IPS DF 4.7 (cell line): ENCODE data around the gene ACVR1.
"Not testable (repeated sequence)": the region's sequence is repeated elsewhere in the genome, so short reads cannot be mapped to it uniquely, and the experiment has no call there.

Experiments
- DNase-seq: peaks from one replicate; pipeline ENCODE4 v3.0.0-alpha.2; 2013; ENCODE audit warnings: low spot score; ENCODE audit errors: extremely low read depth

Gene ACVR1

DNA sequence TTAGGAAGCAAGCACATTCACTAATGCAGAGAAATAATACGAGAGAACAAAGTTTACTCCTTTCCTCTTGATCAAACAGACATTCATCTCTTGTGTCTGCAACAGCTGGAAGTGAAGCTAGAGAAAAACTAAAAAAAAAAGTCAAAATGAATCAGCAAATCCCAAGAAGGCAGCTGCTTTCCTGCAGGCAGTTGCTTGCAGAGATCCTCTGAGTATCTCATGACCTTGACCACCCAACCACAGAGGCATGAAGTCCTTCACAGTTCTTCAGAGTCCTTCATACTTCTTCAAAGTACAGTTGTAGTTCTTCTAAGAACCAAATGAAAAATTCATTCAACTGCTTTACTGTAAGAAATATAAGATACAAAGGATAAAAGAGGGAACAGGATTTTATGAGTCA is 150.3 kb downstream of the ACVR1 start:
- no peak for DNase-seq

DNA sequence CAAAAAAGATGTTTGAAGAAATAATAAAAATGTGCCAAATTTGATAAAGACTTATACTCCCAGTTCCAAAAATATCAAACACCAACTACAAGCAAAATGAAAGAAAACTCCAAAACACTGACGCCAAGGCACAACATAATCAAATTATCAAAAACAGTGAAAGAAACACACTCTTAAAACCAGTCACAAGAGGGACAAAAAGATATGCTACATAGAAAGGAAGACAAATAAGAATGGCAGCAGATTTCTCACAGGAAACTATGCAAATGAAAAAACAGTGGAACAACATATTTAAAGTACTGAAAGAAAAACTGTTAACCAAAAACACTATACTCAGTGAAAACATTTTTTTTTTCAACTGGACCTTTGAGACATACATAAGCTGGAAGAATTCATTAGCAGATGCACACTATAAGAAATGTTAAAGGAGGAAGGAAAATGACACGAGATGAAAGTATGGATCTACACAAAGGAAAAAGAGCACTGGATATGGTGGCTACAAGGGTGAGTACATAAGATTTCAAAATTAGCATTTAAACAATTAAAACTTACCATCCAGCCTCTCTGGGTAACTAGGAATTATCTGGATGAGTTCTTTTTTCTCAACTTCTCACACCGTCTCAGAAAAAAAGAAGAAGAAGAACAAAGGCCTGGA is 153.4 kb downstream of the ACVR1 start:
- no peak for DNase-seq

DNA sequence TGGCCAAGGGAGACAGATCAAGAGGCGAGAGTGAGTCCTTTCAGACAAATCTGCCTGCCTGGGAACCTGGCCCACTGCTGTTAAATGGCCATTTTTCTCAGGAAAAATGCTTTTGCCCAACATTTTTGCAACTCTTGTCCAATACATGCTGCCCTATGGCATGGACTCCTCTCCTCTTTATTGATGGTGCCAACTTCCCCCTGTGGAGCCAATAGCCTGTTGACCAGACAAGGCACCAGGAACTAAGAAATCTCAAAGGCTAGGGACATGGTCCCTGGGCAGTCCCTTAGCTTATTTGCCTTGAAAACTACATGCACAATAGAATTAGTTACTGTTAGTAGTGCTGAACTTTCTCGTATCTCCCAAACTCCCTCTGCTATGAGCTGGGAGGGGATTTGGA is 155.6 kb downstream of the ACVR1 start:
- DNase-seq, result no peak

DNA sequence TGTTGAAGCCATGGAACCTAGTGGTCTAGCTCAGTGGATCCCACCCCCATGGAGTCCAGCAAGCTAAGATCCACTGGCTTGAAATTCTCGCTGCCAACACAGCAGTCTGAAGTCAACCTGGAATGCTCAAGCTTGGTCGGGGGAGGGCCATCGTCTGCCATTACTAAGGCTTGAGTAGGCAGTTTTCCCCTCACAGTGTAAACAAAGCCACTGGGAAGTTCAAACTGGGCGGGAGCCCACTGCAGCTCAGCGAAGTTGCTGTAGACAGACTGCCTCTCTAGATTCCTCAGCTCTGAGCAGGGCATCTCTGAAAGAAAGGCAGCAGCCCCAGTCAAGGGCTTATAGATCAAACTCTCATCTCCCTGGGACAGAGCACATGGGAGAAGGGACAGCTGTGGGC is 171.5 kb downstream of the ACVR1 start:
- DNase-seq, result not testable (repeated sequence)

DNA sequence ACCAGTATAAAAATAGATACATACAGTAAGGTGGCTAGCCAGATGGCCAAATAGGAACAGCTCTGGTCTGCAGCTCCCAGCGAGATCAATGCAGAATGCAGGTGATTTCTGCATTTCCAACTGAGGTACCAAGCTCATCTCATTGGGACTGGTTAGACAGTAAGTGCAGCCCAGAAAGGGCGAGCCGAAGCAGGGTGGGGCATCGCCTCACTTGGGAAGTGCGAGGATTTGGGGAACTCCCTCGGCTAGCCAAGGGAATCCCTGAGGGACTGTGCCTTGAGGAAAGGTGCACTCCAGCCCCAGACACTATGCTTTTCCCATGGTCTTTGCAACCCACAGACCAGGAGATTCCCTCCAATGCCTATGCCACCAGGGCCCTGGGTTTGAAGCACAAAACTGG is 172.0 kb downstream of the ACVR1 start:
- not testable (repeated sequence) for DNase-seq

DNA sequence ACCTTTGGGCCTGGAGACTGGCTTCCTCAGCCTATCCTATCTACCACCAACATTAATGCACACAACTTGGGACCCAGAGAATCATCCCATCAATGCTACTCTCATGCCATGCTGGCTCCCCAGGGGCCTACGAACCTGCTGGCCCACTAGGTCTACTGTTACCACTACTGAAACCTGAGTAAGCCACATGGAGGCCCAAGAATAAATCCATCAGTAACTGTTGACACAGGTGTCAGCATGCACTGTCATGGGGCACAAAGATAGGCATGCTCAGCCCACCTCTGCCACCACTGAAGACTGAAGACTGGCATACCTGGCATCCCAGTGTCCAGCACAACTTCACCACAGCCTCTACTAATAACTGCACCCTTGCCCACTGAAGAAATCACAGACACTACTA is 176.3 kb downstream of the ACVR1 start:
- DNase-seq, result no peak

DNA sequence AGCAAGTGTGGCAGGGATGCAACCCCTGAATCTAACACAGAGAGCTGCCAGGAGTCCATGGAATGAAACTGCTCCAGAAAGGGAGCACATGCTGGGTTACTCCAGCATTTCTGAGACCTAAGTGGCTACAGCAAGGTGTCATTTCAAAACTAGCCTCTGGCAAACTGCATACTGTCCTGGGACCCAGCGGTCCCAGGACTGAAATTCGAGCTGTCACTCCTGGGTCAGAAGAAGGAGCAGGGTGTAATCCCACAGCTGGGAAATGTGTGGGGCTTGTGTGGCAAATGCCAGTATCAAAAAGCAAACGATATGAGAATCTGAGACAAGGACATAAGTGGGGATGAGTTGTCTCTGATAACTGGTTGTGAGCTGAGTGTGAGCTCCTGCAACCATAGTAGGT is 177.1 kb downstream of the ACVR1 start:
- no peak for DNase-seq

DNA sequence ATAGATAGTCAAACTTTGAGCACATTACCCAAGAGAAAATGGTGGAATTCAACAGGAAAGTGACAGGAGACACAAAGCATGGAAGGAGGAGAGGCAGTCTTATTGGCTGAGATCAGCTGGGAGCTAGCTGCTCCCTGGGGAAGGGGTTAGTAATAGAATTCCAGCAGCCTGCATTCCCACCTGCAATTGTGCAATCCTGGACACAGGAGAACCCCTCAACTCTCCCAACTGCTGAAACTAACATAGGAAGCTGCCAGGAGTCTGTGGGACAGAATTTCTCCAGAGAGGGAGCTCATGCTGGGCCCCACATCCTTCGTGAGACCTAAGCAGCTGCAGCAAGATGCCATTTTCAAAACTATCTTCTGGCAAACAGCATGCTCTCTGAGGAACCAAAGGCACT is 177.7 kb downstream of the ACVR1 start:
- DNase-seq, result no peak

DNA sequence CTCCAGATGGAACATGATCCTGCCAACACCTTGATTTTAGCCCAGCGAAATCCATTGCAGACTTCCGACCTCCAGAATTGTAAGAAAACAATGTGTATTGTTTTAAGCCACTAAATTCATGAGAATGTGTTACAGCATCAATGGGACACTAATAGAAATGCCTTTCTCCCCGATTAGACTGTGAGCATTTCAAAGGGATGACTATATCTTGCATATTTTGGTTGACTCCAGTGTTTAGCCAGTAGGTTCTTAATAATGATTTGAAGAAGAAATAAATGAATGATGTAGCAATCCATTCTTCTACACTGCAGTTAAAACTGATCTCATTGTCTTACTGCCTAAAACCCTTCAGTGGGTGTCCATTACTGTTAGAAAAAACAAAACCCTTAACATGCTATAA is 180.1 kb downstream of the ACVR1 start:
- no peak for DNase-seq

DNA sequence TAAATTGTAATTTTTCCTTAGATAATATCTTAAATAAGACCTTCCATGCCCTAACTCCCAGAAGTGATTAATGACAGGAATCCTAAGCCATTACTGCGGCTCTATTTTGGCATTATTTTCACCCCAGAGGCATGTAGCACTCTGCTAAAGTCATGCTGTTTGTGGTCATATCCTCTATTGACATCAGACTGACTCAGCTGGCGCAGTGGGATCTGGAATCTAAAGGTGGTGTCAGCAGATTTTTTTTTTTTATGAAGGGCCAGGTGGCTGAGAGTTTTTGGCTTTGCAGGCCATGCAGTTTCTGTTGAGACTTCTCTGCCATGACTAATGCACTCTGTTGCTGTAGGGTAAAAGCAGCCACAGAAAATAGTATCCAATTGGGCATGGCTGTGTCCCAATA is 183.4 kb downstream of the ACVR1 start:
- no peak for DNase-seq

DNA sequence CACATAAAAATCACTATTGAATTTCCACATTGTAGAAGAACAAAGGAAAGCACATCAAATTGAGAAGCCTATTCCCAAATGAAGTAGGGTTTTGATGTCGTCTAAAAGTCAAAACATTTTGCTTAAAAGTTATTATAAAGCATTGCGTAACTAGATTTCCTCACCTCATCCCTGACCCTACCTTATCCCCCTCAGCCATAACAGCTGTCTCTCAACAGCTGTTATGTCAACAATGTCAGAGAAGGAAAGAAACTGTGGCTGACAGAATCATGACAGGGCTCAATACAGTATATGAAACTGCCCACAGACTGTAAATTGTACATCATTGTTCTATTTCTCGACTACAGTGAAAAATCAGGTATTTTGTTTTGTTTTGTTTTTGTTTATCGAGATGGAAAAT is 184.4 kb downstream of the ACVR1 start:
- no peak for DNase-seq

DNA sequence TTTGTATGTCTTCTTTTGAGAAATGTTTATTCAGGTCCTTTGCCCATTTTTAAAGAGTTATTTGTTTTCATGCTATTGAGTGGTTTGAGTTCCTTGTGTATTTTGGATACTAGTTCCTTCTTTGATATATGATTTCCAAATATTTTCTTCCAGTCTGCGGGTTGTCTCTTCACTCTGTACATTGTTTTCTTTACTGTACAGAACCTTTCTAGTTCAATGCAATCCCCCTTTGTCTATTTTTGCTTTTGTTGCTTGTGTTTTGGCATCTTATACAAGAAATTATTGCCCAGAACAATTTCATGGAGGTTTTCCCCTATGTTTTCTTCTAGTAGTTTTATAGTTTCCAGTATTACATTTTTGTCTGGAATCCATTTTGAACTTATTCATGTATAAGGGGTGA is 185.0 kb downstream of the ACVR1 start:
- no peak for DNase-seq
